ENCODE results near the gene TDRD5. TPM values are rescaled to one million over a fixed set of nuclear protein-coding genes. Genes with fewer than 3 reads are reported as not detected.

Gene TDRD5
- total RNA-seq, 5 donors from 2014 or later (not counting 1 experiment from before 2014, with no cell fraction given), result not detected

DNA sequence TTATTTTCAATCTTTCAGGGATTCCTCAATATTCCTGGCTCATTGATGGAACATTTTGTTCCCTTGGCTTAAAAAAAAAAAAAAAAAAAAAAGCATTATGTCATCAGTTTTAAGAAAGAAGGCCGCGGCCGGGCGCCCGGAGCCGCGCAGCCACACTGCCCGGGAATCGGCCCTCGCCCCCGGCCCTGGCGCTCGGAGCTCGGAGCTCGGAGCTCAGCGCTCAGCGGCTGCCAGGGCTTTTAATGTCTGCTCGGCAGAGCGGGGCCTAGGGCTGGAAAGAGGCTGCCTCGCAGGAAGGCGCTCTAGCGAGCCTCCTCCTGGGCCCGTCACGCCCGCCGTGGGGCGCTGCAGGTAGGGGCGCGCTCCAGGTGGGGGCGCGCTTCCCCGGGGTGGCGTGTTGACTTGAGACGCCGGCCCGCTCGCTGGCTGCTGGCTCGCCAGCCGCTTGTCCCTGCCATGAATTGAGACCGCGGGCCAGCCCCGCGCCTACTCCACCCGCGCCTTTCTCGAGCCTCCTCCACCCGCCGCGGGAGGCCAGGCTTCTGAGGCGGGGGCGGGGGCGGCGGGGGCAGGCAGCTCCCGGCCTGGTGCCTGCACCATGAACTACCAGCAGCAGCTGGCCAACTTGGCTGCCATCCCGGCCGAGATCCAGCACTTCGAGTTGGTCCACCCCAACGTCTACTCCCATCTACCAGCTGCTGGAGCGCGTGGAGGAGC lies 5.4 kb upstream of the TDRD5 start:
- POLR2A ChIA-PET, result interaction anchor here in 1 of 2 donors (0.9 kb wide), 1 partner anchor 317 kb away, joined by 8 read pairs; no protein-coding TSS in a partner anchor
- peaks cover 54 to 57% of the 10 kb centered on the region in 2 donors for H3K27me3 Mint-ChIP-seq
- no peaks in the 10 kb centered on the region for H3K9me3 Mint-ChIP-seq
- CTCF ChIA-PET, result no interaction called here
- DNase-seq (no peak), ATAC-seq (replicated peaks in 1 of 4) (no peak)
- peaks cover 17 to 34% of the 10 kb centered on the region in 2 experiments for H3K27me3 ChIP-seq (replicated peaks in 1 of 2; ENCODE audit: control insufficient read depth in 2 of 2, extremely low read depth in 1 of 2, insufficient read depth in 2 of 2, low read length in 1 of 2)
- H3K4me3 Mint-ChIP-seq, result no peak overlapping the region
- no peaks in the 10 kb centered on the region for H3K9me3 ChIP-seq
- H3K4me3 ChIP-seq (ENCODE audit: control insufficient read depth in 1 of 2, extremely low read depth in 1 of 2, low read length in 1 of 2), result no peak overlapping the region
- WGBS (ENCODE audit: insufficient coverage), result 16% methylated on average over 60 of the region's 60 CpGs
- peaks cover 0 to 4% (median 2%) of the 10 kb centered on the region in 3 donors for H3K4me1 Mint-ChIP-seq
- H3K4me1 ChIP-seq (ENCODE audit: control insufficient read depth in 1 of 2, extremely low read depth in 1 of 2, insufficient read depth in 2 of 2, low read length in 2 of 2), result no peaks in the 10 kb centered on the region
- no peaks in the 10 kb centered on the region for H3K36me3 ChIP-seq (ENCODE audit: control insufficient read depth in 2 of 2, extremely low read depth in 1 of 2, insufficient read depth in 1 of 2, low read length in 1 of 2)
- no peak overlapping the region for H3K27ac Mint-ChIP-seq
- no peak overlapping the region for H3K27ac ChIP-seq (ENCODE audit: low read length)
- H3K36me3 Mint-ChIP-seq, result no peaks in the 10 kb centered on the region

DNA sequence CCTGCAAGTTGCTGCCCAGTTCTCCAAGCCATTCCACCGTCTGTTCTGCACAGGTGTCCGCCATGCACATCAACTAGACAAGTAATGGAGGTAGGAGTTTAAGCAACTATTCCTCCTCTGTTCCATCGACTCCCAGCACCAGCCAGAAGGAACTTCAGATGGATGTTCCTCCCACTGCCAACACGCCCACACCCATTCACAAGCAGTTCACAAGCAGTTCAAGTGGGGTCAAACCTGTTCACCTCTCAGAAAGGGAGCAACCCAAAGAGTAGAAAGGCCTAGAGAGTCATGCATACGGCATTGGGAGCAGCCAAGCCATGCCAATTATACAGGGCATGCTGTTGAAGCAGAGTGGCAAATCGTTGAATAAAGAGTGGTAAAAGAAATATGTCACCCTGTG lies 4.3 kb upstream of the TDRD5 start:
- H3K27ac ChIP-seq (ENCODE audit: low read length), result no peak overlapping the region
- no peak overlapping the region for H3K4me3 Mint-ChIP-seq
- ChIA-PET CTCF (no interaction called here), POLR2A (no interaction called here)
- no peak for ATAC-seq (replicated peaks in 1 of 4)
- H3K9me3 ChIP-seq, result no peaks in the 10 kb centered on the region
- no peaks in the 10 kb centered on the region for H3K4me1 ChIP-seq (ENCODE audit: control insufficient read depth in 1 of 2, extremely low read depth in 1 of 2, insufficient read depth in 2 of 2, low read length in 2 of 2)
- H3K27me3 Mint-ChIP-seq, result peaks cover 50 to 58% of the 10 kb centered on the region in 2 donors
- no peak for DNase-seq
- peaks cover 0 to 4% (median 2%) of the 10 kb centered on the region in 3 donors for H3K4me1 Mint-ChIP-seq
- H3K36me3 Mint-ChIP-seq, result no peaks in the 10 kb centered on the region
- H3K27me3 ChIP-seq (replicated peaks in 1 of 2; ENCODE audit: control insufficient read depth in 2 of 2, extremely low read depth in 1 of 2, insufficient read depth in 2 of 2, low read length in 1 of 2), result peaks cover 20 to 42% of the 10 kb centered on the region in 2 experiments
- 64% methylated on average over 2 of the region's 6 CpGs for whole genome bisulfite sequencing (ENCODE audit: insufficient coverage)
- H3K27ac Mint-ChIP-seq, result no peak overlapping the region
- H3K9me3 Mint-ChIP-seq, result no peaks in the 10 kb centered on the region
- H3K4me3 ChIP-seq (ENCODE audit: control insufficient read depth in 1 of 2, extremely low read depth in 1 of 2, low read length in 1 of 2), result peak overlapping the region in 1 of 2 donors; percentile 17
- no peaks in the 10 kb centered on the region for H3K36me3 ChIP-seq (ENCODE audit: control insufficient read depth in 2 of 2, extremely low read depth in 1 of 2, insufficient read depth in 1 of 2, low read length in 1 of 2)

DNA sequence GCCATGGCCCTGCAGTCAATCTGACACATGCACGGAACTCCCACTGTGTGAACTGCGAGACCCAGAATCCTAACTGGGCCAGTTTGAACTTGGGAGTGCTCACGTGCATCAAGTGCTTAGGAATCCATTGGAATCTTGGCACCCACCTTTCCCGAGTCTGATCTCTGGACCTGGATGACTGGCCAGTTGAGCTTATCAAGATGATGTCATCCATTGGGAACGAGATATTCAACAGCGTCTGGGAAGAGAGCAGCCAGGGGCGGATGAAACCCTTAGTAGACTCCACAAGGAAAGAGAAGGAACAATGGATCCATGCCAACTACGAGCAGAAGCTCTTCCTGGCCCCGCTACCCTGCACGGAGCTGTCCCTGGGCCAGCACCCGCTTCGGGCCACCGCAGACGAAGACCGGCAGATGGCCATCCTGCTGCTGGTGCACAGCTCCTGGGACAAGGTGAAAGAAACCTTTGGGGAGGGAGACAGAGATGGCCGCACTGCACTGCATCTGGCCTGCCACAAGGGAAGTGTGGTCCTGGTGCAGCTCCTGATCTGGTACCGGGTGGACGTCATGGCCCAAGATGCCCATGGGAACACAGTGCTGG lies 3.1 kb upstream of the TDRD5 start:
- WGBS (ENCODE audit: insufficient coverage), result 91% methylated on average over 18 of the region's 18 CpGs

DNA sequence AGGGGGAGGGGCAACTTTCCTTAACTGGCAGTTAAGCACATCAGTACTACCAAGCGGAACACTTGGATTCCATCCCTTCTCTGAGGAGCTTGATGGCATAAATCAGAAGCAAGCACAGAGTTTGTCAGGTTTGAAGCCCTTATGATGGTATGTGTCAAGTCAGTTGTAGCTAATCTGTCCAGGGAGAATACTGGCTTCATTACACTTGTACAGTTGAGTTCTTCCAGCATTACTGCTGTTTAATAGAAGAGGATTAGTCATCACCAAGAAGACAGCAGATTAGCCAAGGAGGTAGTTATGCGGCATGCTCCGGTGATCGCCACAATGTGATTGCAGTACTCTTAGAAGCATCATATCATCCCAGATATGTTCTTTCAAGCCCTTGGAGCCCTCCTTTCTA lies 2.1 kb upstream of the TDRD5 start:
- Histone ChIP-seq H3K9me3 (no peaks in the 10 kb centered on the region), H3K27ac (ENCODE audit: low read length) (no peak overlapping the region), H3K4me3 (ENCODE audit: control insufficient read depth in 1 of 2, extremely low read depth in 1 of 2, low read length in 1 of 2) (no peak overlapping the region), H3K4me1 (ENCODE audit: control insufficient read depth in 1 of 2, extremely low read depth in 1 of 2, insufficient read depth in 2 of 2, low read length in 2 of 2) (no peaks in the 10 kb centered on the region), H3K27me3 (replicated peaks in 1 of 2; ENCODE audit: control insufficient read depth in 2 of 2, extremely low read depth in 1 of 2, insufficient read depth in 2 of 2, low read length in 1 of 2) (peaks cover 26 to 43% of the 10 kb centered on the region in 2 experiments), H3K36me3 (ENCODE audit: control insufficient read depth in 2 of 2, extremely low read depth in 1 of 2, insufficient read depth in 1 of 2, low read length in 1 of 2) (no peaks in the 10 kb centered on the region)
- Mint-ChIP-seq H3K4me3 (no peak overlapping the region), H3K27ac (no peak overlapping the region), H3K9me3 (peaks cover 0 to 3% (median 0%) of the 10 kb centered on the region in 3 donors), H3K27me3 (peaks cover 53 to 60% of the 10 kb centered on the region in 2 donors), H3K4me1 (peaks cover 0 to 4% (median 2%) of the 10 kb centered on the region in 3 donors), H3K36me3 (no peaks in the 10 kb centered on the region)
- ChIA-PET CTCF (no interaction called here), POLR2A (no interaction called here)
- no peak for DNase-seq
- no CpG with 5 or more reads among the region's 4 CpGs for WGBS (ENCODE audit: insufficient coverage)
- no peak for ATAC-seq (replicated peaks in 1 of 4)

More for the DNA sequence above, 3.1 kb upstream of the TDRD5 start:
- Mint-ChIP-seq H3K9me3 (peaks cover 0 to 3% (median 0%) of the 10 kb centered on the region in 3 donors), H3K36me3 (no peaks in the 10 kb centered on the region), H3K4me3 (no peak overlapping the region), H3K27me3 (peaks cover 56 to 63% of the 10 kb centered on the region in 2 donors), H3K27ac (no peak overlapping the region), H3K4me1 (peaks cover 0 to 4% (median 2%) of the 10 kb centered on the region in 3 donors)
- Histone ChIP-seq H3K27ac (ENCODE audit: low read length) (no peak overlapping the region), H3K4me1 (ENCODE audit: control insufficient read depth in 1 of 2, extremely low read depth in 1 of 2, insufficient read depth in 2 of 2, low read length in 2 of 2) (no peaks in the 10 kb centered on the region), H3K4me3 (ENCODE audit: control insufficient read depth in 1 of 2, extremely low read depth in 1 of 2, low read length in 1 of 2) (no peak overlapping the region), H3K27me3 (replicated peaks in 1 of 2; ENCODE audit: control insufficient read depth in 2 of 2, extremely low read depth in 1 of 2, insufficient read depth in 2 of 2, low read length in 1 of 2) (peaks cover 23 to 43% of the 10 kb centered on the region in 2 experiments), H3K9me3 (no peaks in the 10 kb centered on the region), H3K36me3 (ENCODE audit: control insufficient read depth in 2 of 2, extremely low read depth in 1 of 2, insufficient read depth in 1 of 2, low read length in 1 of 2) (no peaks in the 10 kb centered on the region)
- no peak for ATAC-seq (replicated peaks in 1 of 4)
- DNase-seq, result no peak
- ChIA-PET CTCF (no interaction called here), POLR2A (no interaction called here)

DNA sequence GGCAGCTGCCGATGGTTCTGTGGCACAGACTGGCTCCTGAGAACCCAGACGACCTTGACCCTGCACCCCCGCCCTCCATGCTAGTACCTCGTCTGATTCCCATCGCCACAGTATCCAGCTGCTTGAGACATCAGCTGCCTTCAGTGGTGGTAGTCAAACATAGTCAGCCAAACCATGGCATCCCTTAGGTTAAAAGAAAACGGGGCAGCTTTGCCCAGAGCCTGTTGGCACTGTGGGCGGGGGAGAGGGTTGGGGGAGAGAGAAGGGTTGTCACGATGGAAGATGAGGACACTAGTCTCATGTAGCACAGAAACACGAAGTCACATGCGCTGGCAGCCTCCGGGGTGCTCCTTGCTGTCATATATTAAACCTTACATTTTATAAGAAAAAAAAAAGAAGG lies 961 bp upstream of the TDRD5 start:
- DNase-seq (no peak), ATAC-seq (replicated peaks in 1 of 4) (no peak)
- Histone ChIP-seq H3K36me3 (ENCODE audit: control insufficient read depth in 2 of 2, extremely low read depth in 1 of 2, insufficient read depth in 1 of 2, low read length in 1 of 2) (no peaks in the 10 kb centered on the region), H3K4me1 (ENCODE audit: control insufficient read depth in 1 of 2, extremely low read depth in 1 of 2, insufficient read depth in 2 of 2, low read length in 2 of 2) (no peaks in the 10 kb centered on the region), H3K9me3 (no peaks in the 10 kb centered on the region), H3K27me3 (replicated peaks in 1 of 2; ENCODE audit: control insufficient read depth in 2 of 2, extremely low read depth in 1 of 2, insufficient read depth in 2 of 2, low read length in 1 of 2) (peaks cover 22 to 43% of the 10 kb centered on the region in 2 experiments), H3K27ac (ENCODE audit: low read length) (no peak overlapping the region), H3K4me3 (ENCODE audit: control insufficient read depth in 1 of 2, extremely low read depth in 1 of 2, low read length in 1 of 2) (no peak overlapping the region)
- no peaks in the 10 kb centered on the region for H3K36me3 Mint-ChIP-seq
- H3K9me3 Mint-ChIP-seq, result peaks cover 0 to 3% (median 0%) of the 10 kb centered on the region in 3 donors
- CTCF ChIA-PET, result no interaction called here
- H3K27me3 Mint-ChIP-seq, result peaks cover 42 to 59% of the 10 kb centered on the region in 2 donors
- H3K4me3 Mint-ChIP-seq, result no peak overlapping the region
- H3K4me1 Mint-ChIP-seq, result peaks cover 0 to 4% (median 2%) of the 10 kb centered on the region in 3 donors
- POLR2A ChIA-PET, result no interaction called here
- no peak overlapping the region for H3K27ac Mint-ChIP-seq
- 81% methylated on average over 5 of the region's 11 CpGs for WGBS (ENCODE audit: insufficient coverage)

DNA sequence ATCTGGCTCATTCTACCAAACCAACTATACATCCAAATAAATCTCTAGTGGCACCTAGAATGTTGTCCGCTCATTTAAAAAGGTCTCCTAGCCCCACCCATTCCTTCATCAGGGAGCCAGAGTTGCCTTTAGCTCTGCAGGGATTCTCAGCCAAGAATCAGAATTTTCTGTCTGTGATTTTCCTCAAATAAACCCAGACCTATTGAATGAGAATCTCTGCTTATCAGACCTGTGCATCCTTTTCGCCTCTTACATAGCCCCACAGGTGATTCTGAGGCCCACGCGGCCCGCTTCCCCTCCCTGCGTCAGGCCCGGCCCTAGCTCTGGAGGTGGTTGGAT lies 410 bp upstream of the TDRD5 start:
- Histone ChIP-seq H3K27ac (ENCODE audit: low read length) (no peak overlapping the region), H3K36me3 (ENCODE audit: control insufficient read depth in 2 of 2, extremely low read depth in 1 of 2, insufficient read depth in 1 of 2, low read length in 1 of 2) (no peaks in the 10 kb centered on the region), H3K4me3 (ENCODE audit: control insufficient read depth in 1 of 2, extremely low read depth in 1 of 2, low read length in 1 of 2) (no peak overlapping the region), H3K4me1 (ENCODE audit: control insufficient read depth in 1 of 2, extremely low read depth in 1 of 2, insufficient read depth in 2 of 2, low read length in 2 of 2) (no peaks in the 10 kb centered on the region), H3K9me3 (no peaks in the 10 kb centered on the region), H3K27me3 (replicated peaks in 1 of 2; ENCODE audit: control insufficient read depth in 2 of 2, extremely low read depth in 1 of 2, insufficient read depth in 2 of 2, low read length in 1 of 2) (peaks cover 22 to 42% of the 10 kb centered on the region in 2 experiments)
- Mint-ChIP-seq H3K27me3 (peaks cover 38 to 55% of the 10 kb centered on the region in 2 donors), H3K4me3 (no peak overlapping the region), H3K36me3 (no peaks in the 10 kb centered on the region), H3K27ac (no peak overlapping the region), H3K4me1 (peaks cover 0 to 2% (median 0%) of the 10 kb centered on the region in 3 donors), H3K9me3 (peaks cover 0 to 3% (median 0%) of the 10 kb centered on the region in 3 donors)
- ATAC-seq (replicated peaks in 1 of 4), result no peak
- ChIA-PET POLR2A (interaction anchor here in 1 of 2 donors (0.5 kb wide), 1 partner anchor 15 kb away, joined by 3 read pairs; no protein-coding TSS in a partner anchor), CTCF (no interaction called here)
- WGBS (ENCODE audit: insufficient coverage), result 67% methylated on average over 3 of the region's 7 CpGs
- no peak for DNase-seq
